ENCODE results near the gene DNAJB9. TPM values are rescaled to one million over a fixed set of nuclear protein-coding genes. Genes with fewer than 3 reads are reported as not detected.

The DNAJB9 gene
- total RNA-seq, 2 experiments from 2014 or later = 66.5 to 72.1 TPM

DNA sequence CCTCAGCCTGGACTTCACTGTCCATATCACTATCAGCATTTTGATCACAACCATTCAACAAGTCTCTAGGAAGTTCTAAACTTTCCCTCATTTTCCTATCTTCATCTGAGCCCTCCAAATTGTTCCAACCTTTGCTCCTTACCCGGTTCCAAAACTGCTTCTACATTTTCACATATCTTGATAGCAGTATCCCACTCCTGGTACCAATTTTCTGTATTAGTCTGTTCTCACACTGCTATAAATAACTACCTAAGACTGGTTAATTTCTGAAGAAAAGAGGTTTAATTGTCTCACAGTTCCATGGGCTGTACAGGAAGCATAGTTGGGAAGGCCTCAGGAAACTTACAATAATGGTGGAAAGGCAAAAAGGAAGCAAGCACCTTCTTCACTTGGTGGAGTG, 12.1 kb upstream of the DNAJB9 start:
- Mint-ChIP-seq H3K4me1 (ENCODE audit: low read depth) (no peaks in the 10 kb centered on the region), H3K9me3 (peaks cover 14% of the 10 kb centered on the region), H3K36me3 (ENCODE audit: low read depth) (peaks cover 53% of the 10 kb centered on the region), H3K27me3 (no peaks in the 10 kb centered on the region), H3K27ac (no peak overlapping the region), H3K4me3 (no peak overlapping the region)
- Histone ChIP-seq H3K27me3 (ENCODE audit: control insufficient read depth in 1 of 2, insufficient read depth in 2 of 2, low read length in 2 of 2) (no peaks in the 10 kb centered on the region), H3K27ac (ENCODE audit: low read depth in 1 of 2, low read length in 2 of 2) (no peak overlapping the region), H3K4me3 (ENCODE audit: low read length) (no peak overlapping the region), H3K36me3 (ENCODE audit: insufficient read depth, low read length) (no peaks in the 10 kb centered on the region), H3K9me3 (ENCODE audit: control insufficient read depth in 1 of 2, insufficient read depth in 1 of 2, low read length in 2 of 2) (peaks cover 16 to 17% of the 10 kb centered on the region in 2 experiments), H3K4me1 (ENCODE audit: insufficient read depth, low read length) (no peaks in the 10 kb centered on the region)
- ATAC-seq (ENCODE audit: poor library complexity) (no peak), DNase-seq (no peak)
- ChIA-PET CTCF (no interaction called here), POLR2A (no interaction called here)
- intact Hi-C loops (cut with DNase I, micrococcal nuclease) = no loop called here
- TF ChIP-seq, protein P1, sequence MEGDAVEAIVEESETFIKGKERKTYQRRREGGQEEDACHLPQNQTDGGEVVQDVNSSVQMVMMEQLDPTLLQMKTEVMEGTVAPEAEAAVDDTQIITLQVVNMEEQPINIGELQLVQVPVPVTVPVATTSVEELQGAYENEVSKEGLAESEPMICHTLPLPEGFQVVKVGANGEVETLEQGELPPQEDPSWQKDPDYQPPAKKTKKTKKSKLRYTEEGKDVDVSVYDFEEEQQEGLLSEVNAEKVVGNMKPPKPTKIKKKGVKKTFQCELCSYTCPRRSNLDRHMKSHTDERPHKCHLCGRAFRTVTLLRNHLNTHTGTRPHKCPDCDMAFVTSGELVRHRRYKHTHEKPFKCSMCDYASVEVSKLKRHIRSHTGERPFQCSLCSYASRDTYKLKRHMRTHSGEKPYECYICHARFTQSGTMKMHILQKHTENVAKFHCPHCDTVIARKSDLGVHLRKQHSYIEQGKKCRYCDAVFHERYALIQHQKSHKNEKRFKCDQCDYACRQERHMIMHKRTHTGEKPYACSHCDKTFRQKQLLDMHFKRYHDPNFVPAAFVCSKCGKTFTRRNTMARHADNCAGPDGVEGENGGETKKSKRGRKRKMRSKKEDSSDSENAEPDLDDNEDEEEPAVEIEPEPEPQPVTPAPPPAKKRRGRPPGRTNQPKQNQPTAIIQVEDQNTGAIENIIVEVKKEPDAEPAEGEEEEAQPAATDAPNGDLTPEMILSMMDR (IDR thresholded peaks at IDR 0.05) = no peak

DNA sequence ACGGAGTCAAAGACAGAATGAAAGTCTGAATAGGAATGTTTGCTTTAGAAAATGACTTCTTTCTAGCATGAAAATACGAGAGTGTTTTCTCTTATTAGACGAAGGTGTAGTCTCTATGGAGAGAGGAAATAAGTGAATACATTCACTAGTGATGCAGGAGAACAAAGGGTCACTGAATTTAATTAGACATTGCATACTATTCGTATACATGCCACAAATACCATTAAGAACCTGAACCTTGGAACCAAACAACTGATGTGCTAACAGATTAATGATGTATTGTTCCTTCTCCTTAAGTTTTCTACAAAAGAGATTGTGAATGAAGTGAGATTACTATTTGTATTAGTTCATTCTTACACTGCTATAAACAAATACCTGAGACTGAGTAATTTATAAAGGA, 10.4 kb upstream of the DNAJB9 start:
- H3K36me3 ChIP-seq (ENCODE audit: insufficient read depth, low read length) = peaks cover 3% of the 10 kb centered on the region
- ChIA-PET CTCF (interaction anchor here (1.2 kb wide), 1 partner anchor 12 kb away, joined by 5 read pairs; no protein-coding TSS in a partner anchor), POLR2A (interaction anchor here (2.1 kb wide), 1 partner anchor 10 kb away, joined by 10 read pairs; the partner anchor contains the start of genes DNAJB9 and THAP5)
- Mint-ChIP-seq H3K4me1 (ENCODE audit: low read depth) (no peaks in the 10 kb centered on the region), H3K9me3 (peaks cover 14% of the 10 kb centered on the region), H3K27me3 (no peaks in the 10 kb centered on the region), H3K36me3 (ENCODE audit: low read depth) (peaks cover 54% of the 10 kb centered on the region), H3K4me3 (no peak overlapping the region), H3K27ac (no peak overlapping the region)
- H3K4me3 ChIP-seq (ENCODE audit: low read length) = no peak overlapping the region
- ATAC-seq (ENCODE audit: poor library complexity) = no peak
- TF ChIP-seq, protein P1 (IDR thresholded peaks at IDR 0.05) = no peak
- H3K27me3 ChIP-seq (ENCODE audit: control insufficient read depth in 1 of 2, insufficient read depth in 2 of 2, low read length in 2 of 2) = no peaks in the 10 kb centered on the region
- peaks cover 16 to 17% of the 10 kb centered on the region in 2 experiments for H3K9me3 ChIP-seq (ENCODE audit: control insufficient read depth in 1 of 2, insufficient read depth in 1 of 2, low read length in 2 of 2)
- no peak for DNase-seq
- H3K27ac ChIP-seq (ENCODE audit: low read depth in 1 of 2, low read length in 2 of 2) = no peak overlapping the region
- no peaks in the 10 kb centered on the region for H3K4me1 ChIP-seq (ENCODE audit: insufficient read depth, low read length)
- intact Hi-C loops (cut with DNase I, micrococcal nuclease) = no loop called here

DNA sequence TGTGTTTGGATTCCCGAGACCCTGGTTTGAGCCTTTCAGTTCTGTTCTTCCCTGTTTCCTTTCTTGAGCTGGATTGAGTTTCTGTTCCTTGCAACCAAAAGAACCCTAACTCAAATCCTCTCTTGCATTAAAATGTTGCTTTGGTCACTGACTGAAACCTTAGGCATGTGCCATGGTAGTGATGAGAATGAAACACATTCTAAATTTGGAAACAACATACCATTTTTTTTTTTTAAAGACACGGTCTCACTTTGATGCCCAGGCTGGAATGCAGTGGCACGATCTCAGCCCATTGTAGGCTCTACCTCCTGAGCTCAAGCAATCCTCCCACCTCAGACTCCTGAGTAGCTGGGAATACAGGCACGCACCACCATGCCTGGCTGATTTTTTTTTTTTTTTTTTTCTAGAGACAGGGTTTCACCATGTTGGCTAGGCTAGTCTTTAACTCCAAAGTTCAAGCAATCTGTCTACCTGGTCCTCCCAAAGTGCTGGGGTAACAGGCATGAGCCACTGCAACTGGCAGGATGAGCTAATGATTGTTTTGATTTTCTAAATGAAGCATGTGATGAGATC, 8.5 kb upstream of the DNAJB9 start:
- no peaks in the 10 kb centered on the region for H3K27me3 ChIP-seq (ENCODE audit: control insufficient read depth in 1 of 2, insufficient read depth in 2 of 2, low read length in 2 of 2)
- ChIA-PET POLR2A (interaction anchor here (1.5 kb wide), 1 partner anchor 35 kb away, joined by 6 read pairs; the partner anchor contains the start of gene PNPLA8), CTCF (no interaction called here)
- no peaks in the 10 kb centered on the region for H3K27me3 Mint-ChIP-seq
- H3K4me1 Mint-ChIP-seq (ENCODE audit: low read depth) = peaks cover 7% of the 10 kb centered on the region
- H3K27ac Mint-ChIP-seq = no peak overlapping the region
- peaks cover 16% of the 10 kb centered on the region for H3K9me3 Mint-ChIP-seq
- ATAC-seq (ENCODE audit: poor library complexity) (no peak), DNase-seq (no peak)
- peaks cover 66% of the 10 kb centered on the region for H3K36me3 Mint-ChIP-seq (ENCODE audit: low read depth)
- H3K4me3 Mint-ChIP-seq = no peak overlapping the region
- no peaks in the 10 kb centered on the region for H3K4me1 ChIP-seq (ENCODE audit: insufficient read depth, low read length)
- H3K9me3 ChIP-seq (ENCODE audit: control insufficient read depth in 1 of 2, insufficient read depth in 1 of 2, low read length in 2 of 2) = peaks cover 16 to 17% of the 10 kb centered on the region in 2 experiments
- no peak overlapping the region for H3K4me3 ChIP-seq (ENCODE audit: low read length)
- no peak overlapping the region for H3K27ac ChIP-seq (ENCODE audit: low read depth in 1 of 2, low read length in 2 of 2)
- TF ChIP-seq, protein P1 (IDR thresholded peaks at IDR 0.05) = no peak
- peaks cover 11% of the 10 kb centered on the region for H3K36me3 ChIP-seq (ENCODE audit: insufficient read depth, low read length)
- intact Hi-C loops (cut with DNase I, micrococcal nuclease) = no loop called here
